H1 (cell line): ENCODE data around the gene PRR16. TPM values are rescaled to one million over a fixed set of nuclear protein-coding genes. Genes with fewer than 3 reads are reported as not detected.

Experiments used
- CTCF ChIA-PET: fragments of 300-600 bp; sonication (Branson Sonifier 250); formaldehyde crosslinking; loops from one replicate; lab custom pipeline; 2021; ENCODE audit not compliant: partially characterized antibody; lab: Charles Lee
- POLR2A ChIA-PET: fragments of 300-600 bp; sonication (Branson Sonifier 250); formaldehyde crosslinking; loops from one replicate; lab custom pipeline; 2021; ENCODE audit warnings: inconsistent platforms; ENCODE audit not compliant: partially characterized antibody; lab: Charles Lee
- DNase-seq, 2 experiments: peaks; one replicate each; pipeline versions ENCODE4 v3.0.0 to v3.0.0-alpha.2; 2010 to 2022; ENCODE audit warnings: low spot score in 2 of 2, low read depth in 1 of 2, mixed read lengths in 1 of 2
- FAIRE-seq: peaks from 2 replicates; lab custom pipeline; 2011; peaks lifted over from hg19 to GRCh38; lab: Jason Lieb, UNC
- H2AFZ ChIP-seq: 2 replicates; pipeline ENCODE4 v1.8.1; 2012; ENCODE audit warnings: low read length, inconsistent platforms
- H2AK5ac ChIP-seq: 2 replicates; pipeline ENCODE4 v1.6.1; 2013; ENCODE audit warnings: low read depth, low read length
- H2BK120ac ChIP-seq: replicated peaks from 2 replicates; pipeline ENCODE3; 2013; ENCODE audit warnings: low read depth, low read length, inconsistent platforms
- H2BK12ac ChIP-seq: 2 replicates; pipeline ENCODE4 v1.6.1; 2013; ENCODE audit warnings: low read depth, low read length
- H2BK15ac ChIP-seq: 2 replicates; pipeline ENCODE4 v1.6.1; 2013; ENCODE audit warnings: low read length
- H2BK20ac ChIP-seq: 2 replicates; pipeline ENCODE4 v1.6.1; 2013; ENCODE audit warnings: low read length
- H2BK5ac ChIP-seq: 2 replicates; pipeline ENCODE4 v1.6.1; 2013; ENCODE audit warnings: low read depth, low read length
- H3K14ac ChIP-seq: 2 replicates; pipeline ENCODE4 v1.6.1; 2013; ENCODE audit warnings: inconsistent platforms; ENCODE audit not compliant: insufficient read length
- H3K18ac ChIP-seq: 2 replicates; pipeline ENCODE4 v1.6.1; 2013; ENCODE audit warnings: low read length; ENCODE audit errors: extremely low read depth
- H3K23ac ChIP-seq: 2 replicates; pipeline ENCODE4 v1.6.1; 2013; ENCODE audit warnings: inconsistent platforms; ENCODE audit not compliant: insufficient read length
- H3K23me2 ChIP-seq: 2 replicates; pipeline ENCODE4 v1.6.1; 2013; ENCODE audit warnings: low read depth, low read length
- H3K27ac ChIP-seq: 2 replicates; pipeline ENCODE4 v1.6.1; 2011; ENCODE audit warnings: low read depth, low read length, inconsistent platforms
- H3K27me3 ChIP-seq, 4 experiments: replicated peaks in 1 of 4; 1 replicate in 1 of 4; 2 replicates in 3 of 4; pipeline versions ENCODE4 v1.6.1 to v1.8.1; 2011 to 2013; ENCODE audit warnings: low read length in 3 of 4, mild to moderate bottlenecking in 3 of 4, inconsistent platforms in 2 of 4, mixed read lengths in 2 of 4, moderate library complexity in 1 of 4; ENCODE audit not compliant: control insufficient read depth in 3 of 4, insufficient read depth in 3 of 4; ENCODE audit errors: extremely low read depth in 1 of 4
- H3K36me3 ChIP-seq, 4 experiments: 2 replicates each; pipeline versions ENCODE4 v1.6.1 to v1.8.1; 2011 to 2013; ENCODE audit warnings: mild to moderate bottlenecking in 4 of 4, low read length in 3 of 4, moderate library complexity in 2 of 4, control low read depth in 1 of 4, inconsistent platforms in 1 of 4; ENCODE audit not compliant: insufficient read depth in 4 of 4, control insufficient read depth in 2 of 4
- H3K4ac ChIP-seq: replicated peaks from 2 replicates; pipeline ENCODE3; 2013; ENCODE audit warnings: low read length, low read depth, mixed read lengths, inconsistent platforms; ENCODE audit not compliant: insufficient read length
- H3K4me1 ChIP-seq, 4 experiments: replicated peaks in 1 of 4; 1 replicate in 1 of 4; 2 replicates in 3 of 4; pipeline versions ENCODE4 v1.6.1 to v1.8.1; 2011 to 2013; ENCODE audit warnings: low read length in 3 of 4, inconsistent platforms in 2 of 4, mixed read lengths in 1 of 4; ENCODE audit not compliant: insufficient read depth in 4 of 4, control insufficient read depth in 3 of 4
- H3K4me2 ChIP-seq, 2 experiments: 2 replicates each; pipeline versions ENCODE4 v1.6.1 to v1.8.1; 2011 to 2013; ENCODE audit warnings: low read depth in 2 of 2, low read length in 2 of 2, control low read depth in 1 of 2, inconsistent platforms in 1 of 2, mild to moderate bottlenecking in 1 of 2; ENCODE audit not compliant: insufficient read depth in 1 of 2
- H3K4me3 ChIP-seq, 4 experiments: fragments of 200-600, 300-600 bp in 1 of 4; sonication (generic), shearing (Covaris generic), sonication (Bioruptor Twin) in 1 of 4; 2 replicates each; pipeline versions ENCODE4 v1.5.1 to v1.8.1; 2011 to 2016; ENCODE audit warnings: low read length in 4 of 4, low read depth in 3 of 4, control low read depth in 2 of 4, inconsistent platforms in 2 of 4, mild to moderate bottlenecking in 2 of 4, mixed read lengths in 1 of 4, moderate library complexity in 1 of 4; ENCODE audit not compliant: insufficient read depth in 2 of 4; ENCODE audit errors: extremely low read depth in 1 of 4
- H3K56ac ChIP-seq: replicated peaks from 2 replicates; pipeline ENCODE3; 2013; ENCODE audit warnings: low read depth, mild to moderate bottlenecking, mixed read lengths, low read length, inconsistent platforms; ENCODE audit not compliant: insufficient read length
- H3K79me1 ChIP-seq: 2 replicates; pipeline ENCODE4 v1.6.1; 2013; ENCODE audit warnings: low read depth, low read length, control low read depth
- H3K79me2 ChIP-seq, 2 experiments: 2 replicates each; pipeline versions ENCODE4 v1.6.1 to v1.8.1; 2012 to 2013; ENCODE audit warnings: low read length in 2 of 2, mild to moderate bottlenecking in 2 of 2, inconsistent platforms in 1 of 2; ENCODE audit not compliant: insufficient read depth in 2 of 2, control insufficient read depth in 1 of 2
- H3K9ac ChIP-seq, 4 experiments: replicated peaks in 1 of 4; 1 replicate in 1 of 4; 2 replicates in 3 of 4; pipeline versions ENCODE4 v1.6.1 to v1.8.1; 2011 to 2013; ENCODE audit warnings: low read depth in 3 of 4, low read length in 3 of 4, control low read depth in 2 of 4, mild to moderate bottlenecking in 2 of 4, moderate library complexity in 2 of 4, inconsistent platforms in 1 of 4; ENCODE audit errors: extremely low read depth in 1 of 4
- H3K9me3 ChIP-seq, 2 experiments: 2 replicates each; pipeline versions ENCODE4 v1.6.1 to v1.8.1; 2012 to 2013; ENCODE audit warnings: mild to moderate bottlenecking in 2 of 2, moderate library complexity in 2 of 2, control low read depth in 1 of 2, inconsistent platforms in 1 of 2, low read depth in 1 of 2, low read length in 1 of 2, mixed read lengths in 1 of 2; ENCODE audit not compliant: insufficient read depth in 2 of 2
- H4K20me1 ChIP-seq, 2 experiments: replicated peaks in 1 of 2; 2 replicates each; pipeline versions ENCODE3 to v1.8.1; 2011 to 2013; ENCODE audit warnings: inconsistent platforms in 2 of 2, low read length in 2 of 2, mild to moderate bottlenecking in 1 of 2; ENCODE audit not compliant: insufficient read depth in 2 of 2, control insufficient read depth in 1 of 2
- H4K5ac ChIP-seq: 2 replicates; pipeline ENCODE4 v1.6.1; 2013; ENCODE audit warnings: low read length, low read depth, mixed read lengths, inconsistent platforms; ENCODE audit not compliant: insufficient read length
- H4K8ac ChIP-seq: 2 replicates; pipeline ENCODE4 v1.8.0; 2013; ENCODE audit warnings: mild to moderate bottlenecking, moderate library complexity, low read length, inconsistent platforms; ENCODE audit not compliant: insufficient read depth; ENCODE audit errors: extremely low read depth
- H4K91ac ChIP-seq: replicated peaks from 2 replicates; pipeline ENCODE3; 2013; ENCODE audit warnings: low read length, mixed read lengths, inconsistent platforms; ENCODE audit not compliant: insufficient read length
- ATF3 ChIP-seq: IDR thresholded peaks from 2 replicates; pipeline ENCODE4 v1.6.1; 2011; ENCODE audit warnings: low read depth, mild to moderate bottlenecking, low read length; ENCODE audit not compliant: insufficient read depth
- CBX8 ChIP-seq: fragments of 300-800, 300-1000 bp; sonication (generic); IDR thresholded peaks from 2 replicates; pipeline ENCODE4 v1.7.1; 2016; ENCODE audit warnings: low read depth, low read length, borderline replicate concordance
- JUN ChIP-seq: IDR thresholded peaks from 2 replicates; pipeline ENCODE4 v1.6.1; 2011; ENCODE audit warnings: low read depth, mild to moderate bottlenecking, improper control_type of control experiment, low read length
- JUND ChIP-seq: IDR thresholded peaks from 2 replicates; pipeline ENCODE4 v1.6.1; 2011; ENCODE audit warnings: mild to moderate bottlenecking, improper control_type of control experiment, low read length
- MAFK ChIP-seq: IDR thresholded peaks from 2 replicates; pipeline ENCODE4 v1.6.1; 2012; ENCODE audit warnings: low read depth, mild to moderate bottlenecking, improper control_type of control experiment, low read length
- PHF8 ChIP-seq: fragments of 200-600 bp; sonication (generic); conservative IDR thresholded peaks from 2 replicates; pipeline ENCODE4 v1.7.1; 2012; ENCODE audit warnings: low read depth, mild to moderate bottlenecking, inconsistent platforms, low read length, moderate library complexity
- POU5F1 ChIP-seq: IDR thresholded peaks from 2 replicates; pipeline ENCODE4 v1.6.1; 2011; ENCODE audit warnings: low read depth, mild to moderate bottlenecking, low read length, moderate library complexity
- RAD21 ChIP-seq, 2 experiments: IDR thresholded peaks in 1 of 2; conservative IDR thresholded peaks in 1 of 2; 2 replicates each; pipeline ENCODE4 v1.6.1; 2011; ENCODE audit warnings: low read depth in 2 of 2, low read length in 2 of 2, improper control_type of control experiment in 1 of 2, inconsistent platforms in 1 of 2, mild to moderate bottlenecking in 1 of 2, moderate library complexity in 1 of 2
- RFX5 ChIP-seq: IDR thresholded peaks from 2 replicates; pipeline ENCODE4 v1.6.1; 2011; ENCODE audit warnings: low read depth, low read length, improper control_type of control experiment, borderline replicate concordance
- SP4 ChIP-seq: IDR thresholded peaks from 2 replicates; pipeline ENCODE4 v1.6.1; 2012; ENCODE audit warnings: low read length, inconsistent platforms
- TBP ChIP-seq: IDR thresholded peaks from 2 replicates; pipeline ENCODE4 v1.6.1; 2011; ENCODE audit warnings: low read depth, low read length, improper control_type of control experiment
- USF2 ChIP-seq: IDR thresholded peaks from 2 replicates; pipeline ENCODE4 v1.6.1; 2011; ENCODE audit warnings: low read length, improper control_type of control experiment
- ZNF274 ChIP-seq: IDR thresholded peaks from 2 replicates; pipeline ENCODE4 v1.7.0; 2012; ENCODE audit warnings: low read length, borderline replicate concordance; ENCODE audit errors: extremely low read depth
- WGBS, 2 experiments: shearing (Covaris generic) in 1 of 2; methylation state at CpG; one replicate each; pipeline versions ENCODE4 v1.1.6 to v1.1.7; 2013 to 2015; ENCODE audit warnings: low lambda C conversion rate in 2 of 2, mixed read lengths in 2 of 2, inconsistent platforms in 1 of 2, low coverage in 1 of 2, missing lambda C conversion rate in 1 of 2; ENCODE audit not compliant: insufficient replicate concordance in 2 of 2, insufficient coverage in 1 of 2, insufficient read length in 1 of 2; ENCODE audit errors: extremely low coverage in 1 of 2, missing lambda C conversion rate in 1 of 2; 5-methylcytosine and 5-hydroxymethylcytosine counted together
- polyA plus RNA-seq, 7 experiments: library from polyadenylated mRNA; depleted of rRNA in 3 of 7; stranded (reverse) in 5 of 7; unstranded in 2 of 7; fragments of >200 nt in 5 of 7; fragments of 200-250 nt in 2 of 7; gene quantifications; 1 replicate in 5 of 7; 2 replicates in 1 of 7; 4 replicates in 1 of 7; pipeline versions ENCODE4 v1.2.1 to v1.2.3, GENCODE V29; 2011 to 2013; ENCODE audit warnings: missing spikeins in 2 of 7, mixed read lengths in 2 of 7
- total RNA-seq: library from RNA; stranded (reverse); fragmentation: NEBNext Ultra II Directional; extraction: Animal tissue kit (Norgen Biotek cat#: 25700); gene quantifications from 2 replicates; pipeline ENCODE4 v1.2.1, GENCODE V29; 2021

Gene PRR16
- total and polyA plus RNA-seq, 2 of the 8 experiments (the other 6 are each of a cell fraction or from before 2014, with no cell fraction given): 0.73 to 1.6 TPM

GRCh38 chr5:120516805-120517204, 52.7 kb downstream of the PRR16 start:
- H2AK5ac ChIP-seq: no peak overlapping the region
- H3K4me3 ChIP-seq: no peak overlapping the region
- DNase-seq (no peak), FAIRE-seq (no peak)
- no peak overlapping the region for H3K14ac ChIP-seq
- WGBS, 2 experiments: 89% methylated on average over 2 of the region's 2 CpGs; no CpG with 5 or more reads in 1 of the 2 experiments
- no peak overlapping the region for H3K56ac ChIP-seq
- no peak overlapping the region for H4K8ac ChIP-seq
- H3K36me3 ChIP-seq: no peaks in the 10 kb centered on the region
- H3K4ac ChIP-seq: no peak overlapping the region
- H3K79me1 ChIP-seq: no peaks in the 10 kb centered on the region
- no peak overlapping the region for H3K18ac ChIP-seq
- no peak overlapping the region for H2BK12ac ChIP-seq
- H4K91ac ChIP-seq: no peak overlapping the region
- H2BK15ac ChIP-seq: no peak overlapping the region
- ChIA-PET CTCF (no interaction called here), POLR2A (no interaction called here)
- no peaks in the 10 kb centered on the region for H3K79me2 ChIP-seq
- no peak overlapping the region for H2BK20ac ChIP-seq
- no peak overlapping the region for H2AFZ ChIP-seq
- H3K9ac ChIP-seq: no peak overlapping the region
- H3K4me1 ChIP-seq: peaks cover 0 to 15% (median 4%) of the 10 kb centered on the region in 4 experiments; a peak in 4 of 7 replicates
- no peak overlapping the region for H2BK5ac ChIP-seq
- H3K27me3 ChIP-seq: no peaks in the 10 kb centered on the region
- H4K5ac ChIP-seq: no peak overlapping the region
- no peak overlapping the region for H2BK120ac ChIP-seq
- no peaks in the 10 kb centered on the region for H4K20me1 ChIP-seq
- no peak overlapping the region for H3K23ac ChIP-seq
- H3K4me2 ChIP-seq: no peak overlapping the region
- no peak overlapping the region for H3K27ac ChIP-seq
- no peaks in the 10 kb centered on the region for H3K23me2 ChIP-seq
- no peaks in the 10 kb centered on the region for H3K9me3 ChIP-seq
- TF ChIP-seq POU5F1 (no peak), TBP (no peak), MAFK (no peak), JUND (no peak), RAD21 (IDR thresholded peaks at IDR 0.05 in 1 of 2, conservative IDR thresholded peaks at IDR 0.05 in 1 of 2; ENCODE audit: low read depth in 2 of 2, low read length in 2 of 2) (no peak), ATF3 (no peak), JUN (no peak), USF2 (no peak), PHF8 (no peak), CBX8 (no peak), SP4 (no peak), ZNF274 (no peak), RFX5 (no peak)
